AG08395 (cell line): ENCODE results near the gene MEGF6.

Source experiments
- DNase-seq: peaks from one replicate; pipeline ENCODE4 v3.0.0; 2012; ENCODE audit warnings: mixed read lengths, low spot score

The MEGF6 gene

GRCh38 chr1:3469849-3470649 lies 141.3 kb downstream of the MEGF6 start:
- no peak for DNase-seq

- no peak for DNase-seq
Measured at GRCh38 chr1:3469104-3469848, 142.0 kb downstream of the MEGF6 start.

GRCh38 chr1:3468236-3469103 lies 142.8 kb downstream of the MEGF6 start:
- no peak for DNase-seq

DNA sequence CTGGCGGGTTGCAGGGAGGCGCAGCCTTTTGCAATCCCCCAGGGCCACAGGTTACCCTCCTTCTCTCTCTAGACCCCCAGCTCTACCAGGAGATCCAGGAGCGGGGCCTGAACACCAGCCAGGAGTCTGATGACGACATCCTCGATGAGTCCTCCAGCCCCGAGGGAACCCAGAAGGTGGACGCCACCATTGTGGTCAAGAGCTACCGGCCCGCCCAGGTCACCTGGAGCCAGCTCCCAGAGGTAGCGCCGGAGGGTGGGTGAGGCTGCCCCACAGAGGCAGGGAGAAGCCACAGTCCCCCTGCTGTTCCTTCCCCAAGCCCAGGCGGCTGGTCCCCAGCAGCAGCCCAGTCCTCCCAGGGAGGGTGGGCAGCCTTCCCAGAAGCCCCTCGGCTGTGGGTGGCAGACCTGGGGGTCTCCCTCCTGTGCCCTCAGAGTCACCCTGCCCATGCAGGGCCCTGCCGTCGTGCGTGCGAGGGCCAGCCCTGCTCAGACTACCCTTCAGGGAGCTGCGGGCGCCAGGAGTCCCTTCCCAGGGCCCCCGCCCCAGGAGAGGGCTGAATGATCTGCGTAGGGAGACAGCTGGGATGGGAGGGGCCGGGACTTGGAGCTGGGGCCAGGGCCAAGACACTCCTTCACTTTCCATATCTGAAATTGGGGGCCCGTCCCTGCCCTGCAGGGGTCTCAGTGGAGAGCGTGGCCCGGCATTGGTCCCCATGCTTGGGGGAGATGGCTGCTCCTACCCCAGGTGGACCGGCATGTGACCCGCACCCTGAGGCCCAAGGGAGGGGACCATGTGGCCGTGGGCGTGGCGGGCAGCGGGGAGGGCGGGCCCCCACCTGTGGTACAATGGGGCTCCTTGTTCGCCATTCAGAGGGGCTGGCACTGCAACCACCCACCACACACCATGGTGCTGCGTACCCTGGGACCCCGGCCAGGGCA lies 143.9 kb downstream of the MEGF6 start:
- no peak for DNase-seq

DNA sequence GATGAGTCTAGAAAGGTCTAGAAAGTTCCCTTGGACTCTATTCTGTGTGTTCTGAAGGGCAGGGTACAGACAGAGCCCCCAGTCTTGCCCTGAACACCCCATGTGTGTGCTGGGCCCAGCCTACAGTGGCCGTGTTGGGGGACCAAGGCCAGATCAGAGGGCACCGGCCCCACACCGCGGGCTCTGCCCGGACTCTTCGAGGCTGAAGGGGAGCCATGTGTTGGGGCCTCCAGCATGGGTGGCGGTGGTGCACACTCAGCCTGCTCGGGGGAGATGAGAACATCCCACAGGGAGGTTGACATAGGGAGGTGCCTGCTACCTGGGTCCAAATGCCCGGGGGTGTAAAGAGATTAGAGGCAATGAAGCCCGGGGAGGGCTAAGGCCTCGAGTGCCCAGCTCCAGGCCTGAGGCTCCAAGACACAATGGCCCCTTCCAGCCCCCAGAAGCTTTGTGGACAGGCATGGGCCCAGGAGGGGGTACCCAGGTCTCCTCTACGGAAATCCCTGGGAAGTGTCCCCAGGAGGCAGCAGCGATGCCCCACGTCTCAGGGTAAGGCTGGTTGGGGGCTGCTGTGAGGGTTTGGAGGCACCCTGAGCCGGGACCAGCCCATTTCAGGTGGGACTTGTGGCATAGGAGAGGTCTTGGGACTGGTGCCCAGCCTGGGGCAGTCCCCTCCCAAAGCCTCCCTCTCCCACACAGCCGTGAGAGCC lies 144.8 kb downstream of the MEGF6 start:
- no peak for DNase-seq

- DNase-seq, result no peak
Measured at GRCh38 chr1:3465935-3466321, 145.4 kb downstream of the MEGF6 start.

DNA sequence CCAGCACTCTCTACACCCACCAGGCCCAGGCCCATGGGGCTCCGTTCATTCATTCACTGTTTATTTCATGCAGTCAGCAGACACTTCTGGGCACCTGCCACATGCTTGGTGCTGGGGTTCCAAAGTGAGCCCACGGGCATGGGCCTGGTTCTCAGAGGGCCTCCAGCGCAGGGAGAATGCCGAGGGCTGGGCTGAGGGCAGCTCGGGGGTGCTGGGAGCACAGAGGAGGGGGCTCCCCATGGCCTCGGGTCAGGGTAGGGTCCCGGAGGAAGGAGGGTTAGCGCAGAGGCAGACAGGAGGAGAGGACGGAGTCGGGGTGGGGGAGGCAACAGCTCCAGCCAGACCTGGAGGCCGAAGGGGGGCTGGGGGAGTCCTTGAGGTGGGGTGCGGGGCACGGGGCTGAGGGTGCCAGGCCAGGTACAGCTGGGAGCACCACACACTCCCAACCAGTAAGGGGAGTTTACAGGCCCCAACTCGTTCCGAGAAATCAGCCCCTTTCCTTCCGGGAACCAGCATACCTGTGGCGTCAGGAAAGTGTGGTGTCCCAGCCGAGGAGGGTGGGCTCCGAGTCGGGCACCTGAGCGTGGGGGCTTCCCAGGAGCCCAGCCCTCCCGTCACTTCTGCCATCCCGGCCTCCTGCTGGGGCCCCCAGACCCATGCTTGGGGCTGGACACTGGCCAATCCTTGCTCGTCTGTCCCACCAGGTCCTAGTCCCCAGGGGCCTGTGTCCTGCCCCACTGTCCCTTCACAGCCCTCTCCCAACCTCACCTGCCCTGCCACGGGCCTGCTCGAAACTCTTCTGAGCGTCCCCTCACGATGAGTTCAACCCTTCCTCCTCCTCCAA lies 146.0 kb downstream of the MEGF6 start:
- DNase-seq, result no peak

DNA sequence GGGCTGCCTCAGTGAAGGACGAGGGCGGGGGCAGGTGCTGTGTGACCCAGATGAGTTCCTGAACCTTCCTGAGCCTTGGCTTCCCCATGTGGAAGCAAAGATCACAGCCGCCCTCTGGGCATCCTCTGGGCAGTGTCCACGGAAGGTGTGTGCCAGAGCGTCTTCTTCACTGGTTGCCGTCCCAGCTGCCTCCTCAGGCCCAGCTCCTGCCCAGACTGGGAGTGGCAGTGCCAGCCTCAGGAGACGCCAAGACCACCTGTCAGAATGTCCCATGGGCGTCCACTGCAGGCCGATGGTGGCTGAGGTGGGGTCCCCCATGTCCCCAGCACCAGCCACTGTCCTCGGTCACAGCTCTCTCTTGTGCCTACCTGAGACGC lies 146.7 kb downstream of the MEGF6 start:
- DNase-seq, result no peak

DNA sequence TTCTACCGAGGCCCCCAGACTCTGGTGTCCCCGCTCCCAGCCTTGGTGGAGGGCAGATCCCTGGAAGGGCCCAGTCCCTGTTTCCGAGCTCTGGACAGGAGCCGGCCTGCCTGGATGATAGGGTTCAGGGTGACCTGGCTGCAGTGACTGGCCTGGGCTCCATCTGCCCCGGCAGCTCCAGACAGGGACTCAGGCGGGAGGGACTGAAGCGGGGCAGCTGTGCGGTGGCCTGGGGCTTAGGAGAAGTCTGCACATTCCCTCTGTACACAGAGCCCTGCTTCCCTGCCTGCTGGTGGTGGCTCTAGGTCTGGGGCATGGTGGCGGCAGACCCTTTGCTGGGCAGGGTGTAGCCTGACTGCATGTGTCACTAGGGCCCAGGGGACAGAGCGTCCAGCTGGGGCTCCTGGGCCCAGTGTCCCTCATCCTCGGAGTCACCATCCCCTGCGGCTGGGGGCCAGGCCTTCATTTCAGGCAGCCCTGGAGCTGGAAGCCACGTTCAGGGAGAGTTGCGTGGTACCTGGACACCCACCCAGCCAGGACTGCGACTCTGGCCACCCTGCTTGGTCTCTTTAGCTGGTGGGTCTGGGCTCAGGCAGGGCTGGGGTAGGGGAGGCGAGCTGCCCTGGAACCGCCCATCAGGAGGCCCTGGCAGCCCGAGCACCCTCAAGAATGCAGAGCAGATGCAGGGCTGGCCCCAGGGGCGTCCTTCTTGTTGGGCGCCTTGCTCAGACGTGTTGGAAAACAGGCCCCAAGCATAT lies 147.2 kb downstream of the MEGF6 start:
- no peak for DNase-seq

- DNase-seq, result no peak
Measured at GRCh38 chr1:3463408-3463863, 147.9 kb downstream of the MEGF6 start.

DNA sequence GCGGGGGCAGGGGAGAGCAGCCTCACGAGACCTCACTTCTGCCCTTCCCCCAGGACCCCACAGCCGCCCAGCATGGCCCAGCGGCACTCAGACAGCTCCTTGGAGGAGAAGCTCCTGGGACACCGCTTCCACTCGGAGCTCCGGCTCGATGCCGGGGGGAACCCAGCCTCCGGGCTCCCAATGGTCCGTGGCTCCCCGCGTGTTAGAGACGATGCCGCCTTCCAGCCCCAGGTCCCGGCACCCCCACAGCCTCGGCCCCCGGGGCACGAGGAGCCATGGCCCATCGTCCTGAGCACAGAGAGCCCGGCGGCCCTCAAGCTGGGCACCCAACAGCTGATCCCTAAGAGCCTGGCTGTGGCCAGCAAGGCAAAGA lies 148.3 kb downstream of the MEGF6 start:
- DNase-seq, result no peak

DNA sequence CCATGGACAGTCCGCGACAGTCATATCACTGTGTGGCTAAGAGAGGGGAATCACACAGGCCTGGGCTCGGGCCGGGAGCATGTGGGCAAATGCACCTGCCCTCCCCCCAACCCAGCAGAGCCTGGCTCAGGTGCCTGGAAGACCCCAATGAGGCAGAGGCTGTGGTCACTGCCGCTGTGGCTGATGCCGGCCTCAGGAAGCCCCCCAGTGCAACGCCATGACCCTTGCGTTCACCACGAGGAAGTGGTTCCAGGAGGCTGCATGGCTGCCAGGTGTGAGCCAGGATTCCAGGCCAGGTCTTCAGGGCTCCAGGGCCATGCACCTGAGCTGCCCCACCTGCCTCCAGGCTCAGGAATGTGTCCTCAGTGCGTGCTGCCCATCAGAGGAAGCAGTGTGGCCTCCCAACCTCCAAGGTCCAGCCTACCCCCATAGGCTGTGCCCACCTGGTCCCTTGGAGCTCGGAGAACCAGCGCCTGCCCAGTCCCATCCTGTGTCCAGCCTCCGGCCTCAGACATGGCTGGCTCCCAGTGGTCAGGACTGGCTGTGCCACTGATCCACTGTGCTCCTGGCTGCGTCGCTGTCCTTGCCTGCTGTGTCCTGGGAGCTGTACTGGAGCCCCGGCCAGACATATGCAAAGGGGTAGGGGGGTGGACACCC lies 148.8 kb downstream of the MEGF6 start:
- DNase-seq, result no peak

- DNase-seq, result no peak
Measured at GRCh38 chr1:3461934-3462275, 149.4 kb downstream of the MEGF6 start.

DNA sequence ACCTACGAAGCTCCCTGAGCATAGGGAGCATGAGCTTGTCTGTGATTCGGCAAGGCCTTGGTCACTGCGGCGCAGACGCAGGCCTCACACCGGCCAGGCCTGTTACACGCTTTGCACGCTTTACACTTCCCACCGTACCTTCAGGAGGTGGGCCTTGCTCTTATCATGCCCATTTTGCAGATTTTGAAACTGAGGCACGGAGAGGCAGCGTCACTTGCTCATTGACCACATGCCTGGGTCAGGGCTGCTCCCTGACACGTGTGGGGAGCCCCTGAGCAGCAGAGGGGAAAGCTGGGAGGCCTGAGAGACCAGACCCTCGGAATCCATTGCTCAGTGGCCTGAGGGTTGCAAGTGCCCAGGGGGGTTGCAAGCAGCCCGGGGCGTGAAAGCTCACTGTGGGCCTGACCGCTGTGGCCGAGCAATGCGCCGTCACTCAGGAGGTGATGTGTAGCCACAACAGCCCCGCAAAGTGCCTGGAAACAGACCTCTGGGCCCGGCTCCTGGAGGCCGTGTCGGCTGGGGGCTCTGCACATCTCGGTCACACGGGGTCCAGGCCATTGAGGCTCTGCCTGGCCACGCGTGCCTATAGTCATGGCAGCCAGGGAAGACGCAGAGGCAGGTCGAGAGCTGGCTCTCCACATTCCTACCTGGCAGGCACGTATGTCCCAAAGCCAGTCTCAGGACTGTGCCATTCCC lies 149.9 kb downstream of the MEGF6 start:
- no peak for DNase-seq

DNA sequence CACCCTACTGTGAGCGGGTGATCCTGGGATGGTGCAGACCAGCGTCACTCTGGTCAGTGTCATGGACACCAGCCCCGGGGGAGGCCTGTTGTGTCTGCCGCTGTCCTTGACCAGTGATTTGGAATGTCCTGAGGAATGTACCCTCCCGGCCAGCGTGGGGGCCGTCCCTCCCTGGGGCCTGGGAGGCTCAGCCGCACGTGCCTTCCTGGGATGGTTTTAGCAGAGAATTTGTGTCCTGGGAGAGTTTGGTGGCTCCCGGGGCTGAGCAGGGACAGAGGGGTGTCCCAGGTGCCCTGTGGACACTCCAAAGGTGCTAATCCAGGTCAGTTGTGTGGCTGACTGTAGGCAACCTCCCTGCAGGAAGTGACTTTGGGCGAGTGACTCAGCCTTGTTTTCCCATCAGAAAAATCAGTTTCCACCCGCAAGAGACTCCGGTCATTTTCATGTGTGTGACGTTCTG lies 150.6 kb downstream of the MEGF6 start:
- no peak for DNase-seq

GRCh38 chr1:3459940-3460671 lies 151.2 kb downstream of the MEGF6 start:
- no peak for DNase-seq
